ENCODE results near the gene RETREG3. TPM values are rescaled to one million over a fixed set of nuclear protein-coding genes. Genes with fewer than 3 reads are reported as not detected.

RETREG3 gene
- total RNA-seq, 8 experiments from 2014 or later = 27.1 to 40.2 (median 32.8) TPM

Other genes starting within 250 kb of the RETREG3 start
- gene STAT3, start 220.9 kb downstream of the RETREG3 start, total RNA-seq = 100 to 1,000 TPM in 4 of 8 experiments, 10 to 100 TPM in 4; 31.4 to 386 (median 106) TPM
- gene CAVIN1, start 186.1 kb downstream of the RETREG3 start, total RNA-seq = 10 to 100 TPM in 4 of 8 experiments, under 1 TPM in 4; 0.05 to 74.8 (median 12.8) TPM
- gene ATP6V0A1, start 150.5 kb downstream of the RETREG3 start, total RNA-seq = 100 to 1,000 TPM in 2 of 8 experiments, 10 to 100 TPM in 6; 45.4 to 115 (median 75.7) TPM
- 10 to 100 TPM in 5 of 8 experiments, 1 to 10 TPM in 3; 6.3 to 55.8 (median 18.5) TPM for gene NAGLU, start 73.1 kb downstream of the RETREG3 start, total RNA-seq
- 1 to 10 TPM; 1.7 to 6.3 (median 5.4) TPM for gene HSD17B1, start 56.5 kb downstream of the RETREG3 start, total RNA-seq
- 10 to 100 TPM; 20.8 to 82.7 (median 30.8) TPM for gene COASY, start 47.2 kb downstream of the RETREG3 start, total RNA-seq
- 10 to 100 TPM; 17.3 to 48.0 (median 25.6) TPM for gene MLX, start 42.3 kb downstream of the RETREG3 start, total RNA-seq
- 10 to 100 TPM in 7 of 8 experiments, 1 to 10 TPM in 1; 1.5 to 24.7 (median 12.1) TPM for gene PSMC3IP, start 31.6 kb downstream of the RETREG3 start, total RNA-seq
- gene TUBG1, start 309 bp upstream of the RETREG3 start, total RNA-seq = 10 to 100 TPM; 24.7 to 67.7 (median 39.3) TPM
- gene TUBG2, start 49.9 kb upstream of the RETREG3 start, total RNA-seq = 10 to 100 TPM in 7 of 8 experiments, 1 to 10 TPM in 1; 7.1 to 26.7 (median 16.0) TPM
- gene PLEKHH3, start 67.6 kb upstream of the RETREG3 start, total RNA-seq = 10 to 100 TPM; 10.1 to 24.2 (median 20.6) TPM
- 1 to 10 TPM in 5 of 8 experiments, under 1 TPM in 3; 0.41 to 6.4 (median 1.6) TPM for gene CCR10, start 72.5 kb upstream of the RETREG3 start, total RNA-seq
- 10 to 100 TPM in 5 of 8 experiments, 1 to 10 TPM in 3; 2.4 to 33.9 (median 14.1) TPM for gene CNTNAP1, start 73.2 kb upstream of the RETREG3 start, total RNA-seq
- 10 to 100 TPM; 13.8 to 44.5 (median 27.8) TPM for gene EZH1, start 135.7 kb upstream of the RETREG3 start, total RNA-seq
- 10 to 100 TPM in 1 of 8 experiments, 1 to 10 TPM in 6, under 1 TPM in 1; 0.90 to 34.2 (median 4.1) TPM for gene RAMP2, start 151.9 kb upstream of the RETREG3 start, total RNA-seq
- gene VPS25, start 164.1 kb upstream of the RETREG3 start, total RNA-seq = 100 to 1,000 TPM in 1 of 8 experiments, 10 to 100 TPM in 7; 57.1 to 110 (median 88.0) TPM
- gene WNK4, start 171.2 kb upstream of the RETREG3 start, total RNA-seq = 1 to 10 TPM in 1 of 8 experiments, under 1 TPM in 7; 0.11 to 1.2 (median 0.57) TPM
- 100 to 1,000 TPM in 2 of 8 experiments, 10 to 100 TPM in 6; 58.7 to 114 (median 72.5) TPM for gene COA3, start 189.3 kb upstream of the RETREG3 start, total RNA-seq
- 1 to 10 TPM in 2 of 8 experiments, under 1 TPM in 6; 0.58 to 3.8 (median 0.81) TPM for gene CNTD1, start 189.5 kb upstream of the RETREG3 start, total RNA-seq
- 100 to 1,000 TPM in 2 of 8 experiments, 10 to 100 TPM in 6; 34.6 to 113 (median 55.9) TPM for gene BECN1, start 214.9 kb upstream of the RETREG3 start, total RNA-seq
- gene PSME3, start 224.0 kb upstream of the RETREG3 start, total RNA-seq = 100 to 1,000 TPM in 3 of 8 experiments, 10 to 100 TPM in 5; 31.7 to 169 (median 69.6) TPM
- 1 to 10 TPM; 1.3 to 2.6 (median 2.1) TPM for gene AOC2, start 235.2 kb upstream of the RETREG3 start, total RNA-seq
- 1 to 10 TPM in 4 of 8 experiments, under 1 TPM in 4; 0.41 to 3.7 (median 0.81) TPM for gene AOC3, start 241.8 kb upstream of the RETREG3 start, total RNA-seq